NAMALWA (cell line): ENCODE measurements around the gene RMND5B.
"Not testable (repeated sequence)": the region's sequence is repeated elsewhere in the genome, so short reads cannot be mapped to it uniquely, and the experiment has no call there.

Experiments
- DNase-seq: peaks from one replicate; pipeline ENCODE4 v3.0.0-alpha.2; 2015; ENCODE audit warnings: low spot score

RMND5B gene

DNA sequence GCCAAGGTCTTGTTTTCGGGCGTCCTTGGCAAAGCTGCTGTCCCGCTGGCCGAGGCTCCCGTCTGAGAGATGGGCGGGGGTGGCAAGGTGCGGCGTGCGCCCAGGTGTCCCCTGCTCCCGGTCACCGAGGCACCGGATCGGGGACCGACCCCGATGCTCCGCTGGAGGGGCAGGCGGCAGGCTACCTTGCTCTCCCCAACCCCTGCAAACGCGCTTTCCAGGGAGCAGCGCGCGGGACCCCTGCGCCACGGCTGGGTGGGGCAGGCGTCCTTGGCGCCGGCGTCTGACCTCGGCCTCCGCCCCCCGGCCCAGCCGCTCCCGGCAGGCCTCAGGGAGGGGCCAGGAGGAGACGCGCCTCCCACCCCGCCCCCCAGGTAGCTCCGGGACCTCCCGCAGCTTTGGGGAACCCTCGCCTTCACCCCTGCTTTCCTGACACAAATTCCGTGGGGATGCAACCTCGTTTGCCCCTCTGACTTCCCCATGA lies 16.9 kb upstream of the RMND5B start:
- DNase-seq = peak; percentile 46

DNA sequence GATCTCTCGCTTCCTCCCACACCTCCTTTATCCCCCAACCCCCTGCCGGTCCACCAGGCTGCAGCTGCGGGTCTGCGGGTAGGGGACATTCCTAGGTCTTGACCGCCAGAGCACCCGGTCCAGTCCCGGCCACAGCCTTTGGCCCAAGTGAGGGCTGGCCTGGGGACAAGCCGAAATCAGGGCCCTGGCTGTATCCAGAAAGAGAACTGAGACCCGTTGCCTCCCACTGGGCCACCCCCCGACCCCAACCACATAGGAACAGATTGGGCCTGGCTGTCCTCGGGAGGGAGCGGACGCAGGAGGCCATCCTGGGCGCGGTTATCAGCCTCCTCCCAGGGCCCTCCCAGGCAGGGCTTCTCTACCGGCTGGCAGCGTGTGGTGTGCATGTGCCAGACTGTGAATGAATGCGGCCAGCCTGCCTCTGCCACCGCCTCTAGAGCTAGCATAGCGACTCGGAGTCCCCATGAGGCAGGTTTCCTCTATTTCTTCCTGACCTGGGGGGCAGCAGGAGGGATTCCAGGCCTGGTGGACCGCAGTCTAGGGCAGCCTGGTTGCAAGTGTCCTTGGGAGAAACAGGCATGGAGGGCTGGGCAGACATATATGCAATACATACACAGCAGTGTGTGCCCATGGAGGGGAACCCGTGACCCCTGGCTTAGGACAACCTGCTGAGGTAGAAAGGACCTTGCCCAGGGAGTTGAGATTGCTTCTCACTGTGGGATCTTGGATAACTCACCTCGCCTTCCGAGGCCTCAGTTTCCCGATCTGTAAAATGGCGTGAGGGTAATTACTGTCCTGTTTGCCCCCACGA lies 16.3 kb upstream of the RMND5B start:
- DNase-seq = peak; percentile 75

DNA sequence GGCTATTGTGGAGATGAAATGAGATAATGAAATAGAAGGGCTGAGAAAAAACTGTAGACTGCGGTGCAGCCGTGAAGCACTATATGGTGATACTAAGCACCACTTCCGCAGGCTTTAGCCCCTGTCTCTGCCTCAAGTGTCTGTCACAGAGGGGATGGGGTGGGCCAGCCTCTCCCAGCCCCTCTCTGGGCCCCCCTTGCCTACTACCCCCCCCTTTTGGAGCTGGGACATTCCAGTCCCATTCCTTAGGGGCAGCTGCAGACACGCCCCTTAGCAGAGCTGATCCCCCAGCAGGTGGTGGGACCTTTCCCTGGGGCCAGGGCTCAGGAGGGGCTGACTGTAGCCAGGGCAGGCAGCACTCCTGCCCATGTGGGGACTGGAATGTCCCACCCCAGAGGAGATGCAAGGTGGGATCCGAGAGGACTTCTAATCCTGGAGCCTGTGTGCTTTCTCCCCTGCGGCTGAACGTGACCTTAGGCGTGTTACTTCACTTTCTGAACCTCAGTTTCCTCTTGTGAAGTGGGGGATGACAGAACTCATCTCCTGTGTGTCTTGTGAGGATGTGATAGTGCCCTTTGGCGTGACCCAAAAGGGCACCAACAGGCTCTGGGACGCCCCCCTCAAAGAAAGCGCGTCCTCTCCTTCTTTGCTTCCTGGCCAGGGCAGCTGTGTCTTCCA lies 15.5 kb upstream of the RMND5B start:
- DNase-seq = peak; percentile 79

DNA sequence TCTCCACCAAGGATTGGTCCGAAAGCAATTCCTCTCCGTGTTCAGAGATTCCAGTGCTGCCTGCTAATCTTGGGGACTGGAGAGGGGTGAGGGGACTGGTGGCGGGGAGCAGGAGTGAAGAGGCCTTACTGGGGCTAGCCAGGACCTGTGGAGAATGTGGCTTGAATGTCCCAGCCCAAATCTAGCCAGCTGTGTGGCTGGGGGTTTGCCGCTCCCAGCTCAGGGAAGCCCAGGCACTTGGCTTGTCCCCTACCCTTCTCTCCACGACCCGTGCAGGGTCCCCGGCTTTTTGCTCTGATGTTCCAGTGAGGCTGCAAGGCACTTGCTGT lies 15.0 kb upstream of the RMND5B start:
- peak; percentile 54 for DNase-seq

DNA sequence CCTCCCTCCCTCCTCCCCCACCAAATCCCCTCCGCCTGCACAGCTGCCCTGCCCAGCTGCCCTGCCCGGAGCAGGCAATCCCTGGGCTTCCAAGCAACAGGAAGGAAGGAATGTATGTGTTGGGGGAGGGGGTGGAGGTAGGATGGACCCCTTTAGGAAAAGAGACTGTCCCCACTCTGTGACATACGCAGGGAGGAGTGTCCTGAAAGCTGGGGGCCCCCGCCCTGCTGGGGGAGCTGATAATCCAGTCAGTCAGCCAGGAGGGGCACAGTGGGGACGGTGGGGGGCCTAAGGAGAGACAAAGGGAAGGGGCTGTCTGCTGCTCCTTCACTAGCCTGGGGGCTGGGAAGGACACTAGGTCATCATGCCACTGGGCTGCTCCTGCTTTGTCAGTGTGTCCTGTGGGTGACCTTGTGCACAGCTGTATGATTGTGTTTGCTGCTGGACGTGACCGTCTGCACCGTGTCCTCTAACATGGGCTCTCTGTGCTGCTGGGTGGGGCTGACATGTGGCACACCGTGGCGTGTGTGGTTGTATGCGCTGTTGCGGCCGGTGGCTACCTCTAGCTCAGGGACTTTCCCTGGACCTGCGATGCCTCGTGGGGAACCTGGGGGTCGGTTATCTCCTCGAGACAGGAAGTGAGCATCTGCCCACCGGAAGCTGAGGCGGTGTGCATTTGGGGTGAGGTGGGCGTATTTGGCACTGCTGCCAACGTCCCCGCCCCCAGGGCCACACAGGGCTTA lies 14.5 kb upstream of the RMND5B start:
- peak; percentile 92 for DNase-seq

DNA sequence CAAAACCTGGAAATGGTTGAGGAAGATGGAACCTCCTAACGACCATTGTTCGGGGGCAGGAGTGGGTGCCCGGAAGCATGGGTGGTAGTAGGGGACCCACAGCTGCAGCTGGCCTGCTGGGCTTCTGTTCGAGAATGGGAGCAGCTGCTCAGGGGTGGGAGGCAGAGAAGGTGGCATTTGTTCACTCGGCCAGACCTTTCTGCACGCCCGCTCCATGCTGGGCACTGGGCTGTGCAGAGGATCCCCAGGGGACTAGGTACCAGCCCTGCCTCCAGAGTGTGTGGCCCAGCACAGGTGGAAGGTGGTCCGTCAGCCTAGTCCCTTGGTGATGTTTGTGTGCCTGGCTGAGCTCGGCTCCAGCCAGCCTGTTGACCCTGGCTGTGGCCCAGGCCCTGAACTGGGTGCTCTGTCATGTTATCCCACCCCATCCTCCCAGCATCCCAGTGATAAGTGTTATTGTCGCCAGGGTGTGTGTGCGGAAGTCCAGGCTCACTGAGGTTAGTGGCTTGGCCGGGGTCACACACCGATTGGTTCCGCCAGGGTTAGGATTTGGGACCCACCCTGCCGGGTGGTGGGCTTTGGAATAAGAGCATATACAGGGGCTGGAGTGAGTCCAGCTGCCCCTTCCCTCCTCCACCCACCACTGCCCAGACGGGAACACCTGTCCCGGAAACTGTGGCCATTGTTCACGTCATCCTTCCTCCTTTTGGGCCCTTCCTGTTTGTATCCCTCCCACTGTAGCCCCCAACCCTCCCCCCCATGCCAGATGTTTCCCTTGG lies 12.7 kb upstream of the RMND5B start:
- DNase-seq = peak; percentile 85

DNA sequence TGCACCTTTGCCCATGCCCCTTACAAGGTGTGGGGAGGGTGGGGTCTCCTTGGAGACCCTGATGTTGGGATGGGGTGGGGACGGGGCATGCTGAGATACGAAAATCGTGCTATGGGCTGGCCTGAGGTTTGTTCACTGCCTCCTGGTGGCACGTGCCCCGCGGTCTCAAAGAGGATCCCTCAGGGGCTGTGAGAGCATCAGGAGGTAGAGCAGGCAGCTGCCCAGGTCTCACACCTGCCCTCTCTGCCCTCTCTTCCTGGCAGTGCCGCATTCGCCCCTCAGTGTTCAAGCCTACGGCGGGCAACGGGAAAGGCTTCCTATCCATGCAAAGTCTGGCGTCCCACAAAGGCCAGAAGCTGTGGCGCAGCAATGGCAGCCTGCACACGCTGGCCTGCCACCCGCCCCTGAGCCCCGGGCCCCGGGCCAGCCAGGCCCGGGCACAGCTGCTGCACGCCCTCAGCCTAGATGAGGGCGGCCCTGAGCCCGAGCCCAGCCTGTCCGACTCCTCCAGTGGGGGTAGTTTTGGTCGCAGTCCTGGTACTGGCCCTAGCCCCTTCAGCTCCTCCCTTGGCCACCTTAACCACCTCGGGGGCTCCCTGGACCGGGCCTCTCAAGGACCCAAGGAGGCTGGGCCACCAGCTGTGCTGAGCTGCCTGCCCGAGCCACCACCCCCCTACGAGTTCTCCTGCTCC lies 10.8 kb upstream of the RMND5B start:
- peak; percentile 62 for DNase-seq

DNA sequence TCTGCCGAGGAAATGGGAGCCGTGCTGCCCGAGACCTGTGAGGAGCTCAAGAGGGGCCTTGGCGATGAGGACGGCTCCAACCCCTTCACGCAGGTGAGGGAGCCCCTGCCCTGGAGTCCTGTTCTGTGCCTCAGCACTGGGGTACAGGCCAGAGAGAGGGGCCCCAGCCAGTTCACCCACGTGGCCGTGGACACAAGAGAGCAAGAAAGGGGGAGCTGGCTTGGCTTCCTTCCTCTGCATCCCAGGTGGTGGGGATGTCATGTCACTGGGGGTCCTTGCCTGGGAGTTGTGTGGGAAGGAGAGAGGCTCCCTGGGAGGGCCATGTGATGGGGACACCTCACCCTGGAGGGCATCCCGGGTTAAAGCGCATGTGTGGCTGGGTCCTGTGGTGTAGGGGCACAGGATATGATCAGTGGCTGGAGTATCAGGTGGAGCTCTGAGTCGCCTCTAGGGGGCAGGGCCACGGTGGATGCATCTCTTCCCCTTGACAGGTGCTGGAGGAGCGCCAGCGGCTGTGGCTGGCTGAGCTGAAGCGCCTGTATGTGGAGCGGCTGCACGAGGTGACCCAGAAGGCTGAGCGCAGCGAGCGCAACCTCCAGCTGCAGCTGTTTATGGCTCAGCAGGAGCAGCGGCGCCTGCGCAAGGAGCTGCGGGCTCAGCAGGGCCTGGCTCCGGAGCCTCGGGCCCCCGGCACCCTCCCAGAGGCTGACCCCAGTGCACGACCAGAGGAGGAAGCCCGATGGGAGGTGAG lies 10.0 kb upstream of the RMND5B start:
- peak; percentile 99 for DNase-seq

DNA sequence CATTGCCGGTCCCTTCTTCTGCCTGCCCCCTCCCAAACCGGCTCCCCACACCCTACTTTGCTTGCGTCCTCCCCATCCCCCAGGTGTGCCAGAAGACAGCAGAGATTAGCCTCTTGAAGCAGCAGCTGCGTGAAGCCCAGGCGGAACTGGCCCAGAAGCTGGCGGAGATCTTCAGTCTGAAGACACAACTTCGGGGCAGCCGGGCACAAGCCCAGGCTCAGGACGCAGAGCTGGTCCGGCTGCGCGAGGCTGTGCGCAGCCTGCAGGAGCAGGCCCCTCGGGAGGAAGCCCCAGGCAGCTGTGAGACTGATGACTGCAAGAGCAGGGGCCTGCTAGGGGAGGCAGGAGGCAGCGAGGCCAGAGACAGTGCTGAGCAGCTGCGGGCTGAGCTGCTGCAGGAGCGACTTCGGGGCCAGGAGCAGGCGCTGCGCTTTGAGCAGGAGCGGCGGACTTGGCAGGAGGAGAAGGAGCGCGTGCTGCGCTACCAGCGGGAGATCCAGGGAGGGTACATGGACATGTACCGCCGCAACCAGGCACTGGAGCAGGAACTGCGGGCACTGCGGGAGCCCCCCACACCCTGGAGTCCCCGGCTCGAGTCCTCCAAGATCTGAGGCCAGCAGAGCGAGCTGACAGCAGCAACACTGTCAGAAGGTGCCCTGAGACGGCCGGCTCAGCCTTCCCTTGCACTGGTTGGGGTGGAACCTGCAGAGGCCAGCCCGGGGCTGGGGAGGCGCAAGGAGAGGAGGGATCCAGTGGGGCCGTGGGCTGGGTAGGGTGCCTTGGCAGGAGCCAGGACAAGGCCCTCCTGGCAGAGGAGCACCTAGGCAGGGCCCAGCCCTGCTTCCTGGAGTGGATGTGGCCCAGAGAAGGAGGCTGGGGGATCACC lies 9.2 kb upstream of the RMND5B start:
- peak; percentile 87 for DNase-seq

DNA sequence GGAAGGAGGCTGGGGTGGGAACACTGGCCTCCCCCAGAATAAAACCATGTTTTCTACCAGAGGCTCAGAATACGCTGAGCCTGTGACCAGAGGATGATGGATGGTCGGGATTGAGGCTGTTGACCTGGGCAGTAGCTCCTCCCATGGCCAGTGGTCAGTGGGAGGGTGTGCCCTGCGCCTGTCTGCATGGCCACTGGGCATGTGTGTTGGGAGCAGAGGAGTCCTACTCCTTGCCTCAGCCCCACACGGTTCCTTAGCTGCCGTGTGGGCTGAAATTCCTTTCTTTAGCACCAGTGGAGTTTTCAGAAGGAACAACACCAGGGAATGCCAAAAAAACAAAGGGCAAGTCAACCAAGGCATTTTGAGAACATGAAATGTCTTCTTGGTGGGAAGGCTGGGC lies 8.5 kb upstream of the RMND5B start:
- no peak for DNase-seq

DNA sequence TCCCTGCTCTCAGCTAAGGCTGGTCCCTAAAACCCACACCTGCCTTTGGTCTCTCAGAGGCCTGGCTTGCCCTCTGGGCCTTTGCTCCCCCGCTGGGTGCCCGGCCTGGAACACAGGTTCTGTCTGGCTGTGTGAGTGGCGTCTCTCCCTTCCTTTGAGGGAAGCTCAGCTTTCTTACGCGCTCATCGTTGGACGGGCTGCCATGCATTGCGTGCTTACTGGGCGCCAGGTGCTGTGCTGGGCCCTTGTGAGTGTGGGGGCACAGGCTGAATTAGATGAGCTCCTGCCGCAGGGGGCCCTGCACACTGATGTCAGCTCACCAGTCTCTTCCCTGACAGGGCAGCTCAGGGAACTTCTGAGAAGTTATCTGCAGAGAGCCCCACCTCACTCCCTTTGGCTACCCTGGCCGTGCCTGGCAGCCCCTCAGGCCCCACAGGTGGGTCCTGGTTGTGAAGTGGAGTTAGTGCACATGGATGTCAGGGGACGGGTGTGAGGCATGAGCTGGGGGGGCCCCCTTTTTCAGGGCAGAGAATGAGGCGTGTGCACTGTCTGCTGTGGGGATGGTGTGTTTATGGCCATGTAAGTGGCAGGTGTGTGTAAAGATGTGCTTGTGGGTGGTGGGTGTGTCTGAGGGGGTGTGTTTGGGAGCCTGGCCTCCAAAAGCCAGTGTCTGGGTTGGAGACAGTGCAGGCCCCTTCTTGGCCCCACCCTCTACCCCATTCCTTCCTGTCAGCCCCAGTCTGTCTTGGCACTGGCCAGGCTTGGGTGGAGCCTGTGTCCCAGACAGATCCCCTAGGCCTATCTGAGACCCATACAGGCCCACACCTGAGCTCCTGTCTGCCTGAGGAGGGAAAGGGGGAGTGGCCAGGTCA lies 7.5 kb upstream of the RMND5B start:
- no peak for DNase-seq

DNA sequence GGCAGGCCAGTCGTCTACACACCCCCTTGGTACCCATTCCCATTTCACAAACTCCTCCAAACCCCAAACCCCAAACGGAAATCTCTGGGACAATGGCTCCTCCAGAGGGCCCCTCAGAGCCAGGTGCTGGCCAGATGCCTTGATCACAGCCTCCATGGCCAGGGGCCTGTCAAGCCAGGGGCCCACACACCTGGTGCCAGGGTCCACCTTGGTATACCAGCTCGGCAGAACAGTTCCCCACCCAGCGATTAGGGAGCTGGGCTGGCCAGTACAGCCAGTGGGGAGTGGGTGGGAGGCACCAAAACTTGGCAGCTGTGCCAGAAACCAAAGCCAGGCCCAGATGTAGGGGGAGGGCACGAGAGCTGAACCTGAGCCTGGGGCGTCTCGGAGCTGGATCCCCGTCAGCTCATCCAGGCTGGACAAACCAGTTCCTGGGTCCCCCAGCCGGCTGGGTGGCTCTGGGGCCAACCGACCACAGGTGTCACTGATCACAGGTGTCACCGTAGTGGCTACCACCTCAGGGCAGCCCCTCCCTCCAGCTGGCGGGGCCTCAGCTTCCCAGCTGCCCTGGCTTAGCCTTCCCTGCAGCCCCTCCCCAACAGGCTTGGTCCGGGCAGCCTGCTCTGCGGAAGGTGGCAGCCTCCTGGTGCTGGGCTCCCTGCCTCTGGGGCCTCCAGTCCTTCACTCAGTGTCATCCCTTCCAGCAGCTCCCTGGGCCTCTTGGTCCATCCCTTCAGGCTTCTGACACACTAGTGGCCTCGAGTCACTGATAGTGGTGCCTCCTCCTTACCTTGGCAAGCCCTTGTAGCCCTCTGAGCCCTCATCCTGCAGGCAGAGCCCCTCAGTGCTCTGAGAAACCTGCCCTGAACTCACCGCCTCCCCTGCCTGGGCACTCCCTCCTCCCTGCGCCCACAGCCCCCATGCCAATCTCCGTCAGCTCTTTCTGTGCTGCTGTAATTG lies 6.6 kb upstream of the RMND5B start:
- no peak for DNase-seq

DNA sequence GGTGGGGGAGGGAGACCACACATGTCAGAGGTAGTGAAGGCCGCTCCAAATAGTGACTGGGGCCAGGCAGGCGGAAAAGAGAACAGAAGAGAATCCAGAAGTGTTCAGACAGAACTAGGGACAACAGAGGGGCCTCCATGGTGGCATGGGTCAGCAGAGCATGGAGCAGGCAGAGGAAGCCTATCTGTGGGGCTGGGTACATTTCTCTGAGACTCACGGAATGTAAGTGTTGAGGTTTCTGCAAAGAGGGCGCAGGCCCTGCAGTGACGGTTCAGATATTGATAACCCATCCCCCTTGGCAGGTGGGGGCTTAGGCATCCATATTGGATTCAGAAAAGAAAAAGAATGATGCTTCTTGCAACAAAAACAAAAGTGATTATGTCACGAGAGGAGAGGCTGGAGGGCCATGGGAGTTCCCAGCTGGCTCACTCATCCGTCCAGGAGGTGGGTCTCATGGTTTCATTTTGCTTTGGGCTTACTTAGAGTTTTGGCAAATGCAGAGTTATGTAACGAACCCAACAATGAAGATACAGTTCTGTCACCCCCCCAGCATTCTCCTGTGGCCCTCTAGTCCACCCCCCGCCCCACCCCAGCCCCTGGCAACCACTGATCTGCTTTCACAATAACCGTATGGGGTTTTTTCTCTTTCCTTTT lies 5.4 kb upstream of the RMND5B start:
- no peak for DNase-seq

DNA sequence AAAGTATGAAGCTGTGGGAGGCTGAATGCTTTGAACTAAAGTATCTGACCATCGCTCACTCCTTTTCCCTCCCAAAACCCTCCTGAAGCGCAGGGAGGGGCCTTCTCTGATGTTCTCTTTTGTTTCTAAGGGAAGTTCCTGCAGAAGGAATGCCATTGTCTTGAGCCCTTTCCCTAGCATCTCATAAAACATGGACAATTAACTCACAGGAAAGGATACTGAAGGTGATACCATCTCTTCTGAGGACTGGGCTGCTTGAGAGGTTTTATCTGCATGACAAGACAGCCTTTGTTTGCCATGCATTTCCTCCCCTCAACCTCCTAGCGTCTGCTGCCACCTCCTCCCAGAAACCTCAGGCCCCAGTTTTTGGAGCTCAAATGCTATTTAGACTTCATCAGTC lies 4.3 kb upstream of the RMND5B start:
- DNase-seq = no peak

DNA sequence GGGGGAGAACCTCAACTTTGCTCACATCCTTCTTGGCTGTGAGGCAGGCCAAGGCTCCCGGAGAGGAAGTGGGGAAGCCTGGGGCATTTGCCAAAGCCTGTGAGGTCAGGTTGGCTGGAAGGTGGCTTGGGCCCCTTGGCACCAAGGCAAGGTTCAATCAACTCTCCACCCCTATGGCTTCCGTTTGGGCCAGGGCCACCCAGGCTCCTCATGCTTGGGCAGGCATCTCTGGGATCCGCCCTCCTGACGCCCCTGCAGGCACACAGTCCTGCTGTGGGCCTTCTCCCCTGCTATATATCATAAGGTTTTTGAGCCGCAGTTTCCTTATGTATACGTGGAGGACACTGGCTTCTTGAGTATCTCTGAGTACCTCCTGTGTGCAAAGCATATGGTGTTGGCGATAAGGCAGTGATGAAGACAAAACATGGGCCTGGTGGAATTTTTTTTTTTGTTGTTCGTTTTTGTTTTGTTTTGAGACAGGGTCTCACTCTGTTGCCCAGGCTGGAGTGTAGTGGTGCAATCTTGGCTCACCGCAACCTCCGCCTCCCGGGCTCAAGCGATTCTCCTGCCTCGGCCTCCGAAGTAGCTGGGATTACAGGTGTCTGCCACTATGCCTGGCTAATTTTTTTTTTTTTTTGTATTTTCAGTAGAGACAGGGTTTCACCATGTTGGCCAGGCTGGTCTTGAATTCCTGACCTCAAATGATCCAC lies 3.4 kb upstream of the RMND5B start:
- not testable (repeated sequence) for DNase-seq

DNA sequence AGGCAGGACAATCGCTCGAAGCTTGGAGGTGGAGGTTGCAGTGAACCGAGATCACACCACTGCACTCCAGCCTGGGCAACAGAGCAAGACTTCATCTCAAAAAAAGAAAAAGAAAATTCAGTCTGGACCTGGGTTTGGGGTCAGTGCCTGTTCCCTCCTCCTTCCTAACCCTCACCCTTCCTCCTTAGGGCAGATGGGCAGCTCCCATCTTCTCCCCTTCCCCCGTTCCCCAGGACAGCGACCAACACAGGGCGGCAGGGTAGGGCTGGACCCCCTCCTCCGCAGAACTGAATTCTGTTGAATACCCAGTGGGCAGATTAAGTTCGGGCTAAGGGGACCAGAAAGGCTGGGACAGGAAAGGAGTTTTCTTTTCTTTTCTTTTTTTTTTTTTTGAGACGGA lies 1.5 kb upstream of the RMND5B start:
- no peak for DNase-seq

DNA sequence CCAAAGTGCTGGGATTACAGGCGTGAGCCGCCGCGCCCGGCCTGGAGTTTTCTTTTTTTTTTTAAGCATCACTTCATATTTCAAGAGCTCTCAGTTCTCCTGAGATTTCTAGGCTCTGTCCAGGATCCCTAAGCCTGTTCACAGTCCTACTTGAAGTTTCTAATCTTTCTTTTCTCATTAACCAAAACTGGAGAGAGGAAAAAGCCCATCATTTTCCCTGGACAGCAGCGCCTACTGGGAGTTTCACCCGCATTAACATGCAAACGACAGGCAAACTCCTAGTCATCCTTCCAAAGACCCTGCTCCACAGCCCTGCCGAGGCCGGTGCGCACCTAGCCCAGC lies 609 bp upstream of the RMND5B start:
- not testable (repeated sequence) for DNase-seq
